HG03045 (cell line): ENCODE measurements around the gene DNHD1.

ENCODE experiments used
- ATAC-seq: cut with Tn5 transposase; IDR thresholded peaks from one replicate; pipeline ENCODE4 v1.9.1; 2021; ENCODE audit warnings: mild to moderate bottlenecking, moderate library complexity; ENCODE audit not compliant: unreplicated experiment

The DNHD1 gene

DNA sequence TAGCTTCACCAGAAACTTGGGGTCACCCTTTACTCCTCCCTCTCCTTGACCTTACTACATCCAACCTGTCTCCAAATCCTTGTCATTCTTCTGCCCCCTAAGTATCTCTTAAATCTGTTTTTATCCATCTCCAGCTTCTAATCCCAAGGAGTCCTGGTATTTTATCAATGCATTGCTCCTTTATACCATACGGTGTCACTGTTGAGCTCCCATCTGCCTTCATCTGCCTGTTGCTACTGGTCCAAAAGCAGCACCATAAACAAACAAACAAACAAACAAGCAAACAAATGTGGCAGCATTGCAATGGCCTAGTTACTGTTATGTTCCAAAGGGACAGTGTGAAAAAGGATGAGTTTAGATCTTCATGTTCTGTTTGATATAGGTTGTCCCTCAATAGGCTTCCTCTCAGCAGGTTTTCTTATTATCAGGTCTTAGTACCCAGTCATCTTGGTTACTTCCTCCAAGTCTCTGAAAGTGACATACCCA lies 34.2 kb downstream of the DNHD1 start:
- no peak for ATAC-seq

DNA sequence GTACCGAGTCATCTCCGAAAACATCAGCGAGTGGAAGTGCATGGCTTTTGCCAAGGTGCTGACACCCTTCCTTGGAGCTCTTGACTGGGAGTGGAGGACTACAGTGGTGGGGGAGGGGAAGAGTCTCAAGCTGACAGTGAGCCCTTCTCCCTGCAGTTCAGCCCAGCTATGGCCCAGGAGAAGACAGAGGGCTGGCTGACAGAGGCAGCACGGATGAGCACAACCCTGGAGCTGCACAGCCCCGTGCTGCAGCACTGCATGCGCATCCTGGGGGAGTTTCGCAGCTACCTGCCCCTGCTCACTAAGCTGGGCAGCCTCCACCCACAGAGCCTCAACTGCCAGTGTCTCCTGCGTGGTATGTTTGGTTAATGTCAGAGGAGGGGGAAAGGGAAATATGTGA lies 41.4 kb downstream of the DNHD1 start:
- ATAC-seq, result no peak

DNA sequence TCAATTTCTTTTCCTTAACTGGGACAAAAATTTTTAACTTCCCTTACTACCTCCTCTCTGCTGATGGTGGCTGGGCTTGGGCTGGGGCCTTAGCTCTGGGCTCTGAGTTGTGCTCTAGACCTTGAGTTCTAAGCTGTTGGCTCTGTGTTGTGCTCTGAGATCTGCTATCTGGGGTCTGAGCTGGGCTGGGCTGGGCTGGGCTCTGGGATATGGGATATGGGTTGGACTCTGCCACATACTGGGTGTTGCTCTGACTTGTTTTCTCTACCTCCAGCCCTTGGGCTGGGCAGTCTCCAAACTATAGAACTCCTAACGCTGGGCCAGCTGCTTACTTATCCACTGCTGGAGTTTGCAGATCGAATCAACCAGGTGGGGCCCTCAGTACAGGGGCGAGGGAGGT lies 41.9 kb downstream of the DNHD1 start:
- no peak for ATAC-seq

DNA sequence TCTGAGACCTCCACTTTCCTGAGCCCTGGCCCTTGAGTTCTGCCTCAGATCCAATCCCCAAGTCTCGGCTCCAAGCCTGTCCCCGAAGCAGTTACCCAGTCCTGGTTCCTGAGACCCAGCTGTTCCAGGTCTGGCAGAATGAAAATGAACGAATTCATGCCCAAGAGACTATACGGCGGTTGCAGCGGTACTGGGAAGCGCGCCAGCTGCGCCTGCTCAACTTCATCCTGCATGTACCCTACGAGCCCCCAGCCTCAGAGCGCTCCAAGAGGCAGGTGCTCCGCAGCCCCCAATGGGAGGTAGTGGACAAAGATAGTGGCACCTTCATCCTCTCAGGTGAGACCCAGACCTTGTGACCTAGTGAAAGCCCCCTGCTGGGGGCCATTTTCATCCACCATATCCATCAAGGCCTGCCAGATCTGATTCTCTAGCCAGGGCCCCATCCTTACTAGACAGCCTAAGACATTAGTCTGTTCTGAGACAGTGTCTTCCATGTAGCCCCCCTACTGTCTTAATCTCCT lies 42.7 kb downstream of the DNHD1 start:
- ATAC-seq, result no peak

DNA sequence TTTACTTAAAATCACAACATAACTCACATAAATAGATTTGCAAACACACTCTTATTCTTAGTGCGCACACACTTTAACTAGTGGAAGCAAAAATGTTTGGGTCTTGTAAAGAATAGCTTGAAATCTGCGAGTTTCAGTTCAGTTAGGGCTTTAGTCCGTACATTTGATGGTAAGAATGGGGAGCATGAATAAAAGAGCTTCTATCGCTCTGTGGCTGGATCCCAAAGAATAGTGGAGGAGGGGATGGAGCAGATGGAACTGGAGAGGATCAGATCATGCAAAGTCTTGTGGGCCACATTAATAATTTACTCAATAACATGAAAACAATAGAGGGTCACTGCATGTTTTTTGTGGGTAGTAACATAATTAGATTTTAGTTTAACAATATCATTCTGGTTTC lies 44.3 kb downstream of the DNHD1 start:
- ATAC-seq, result no peak

DNA sequence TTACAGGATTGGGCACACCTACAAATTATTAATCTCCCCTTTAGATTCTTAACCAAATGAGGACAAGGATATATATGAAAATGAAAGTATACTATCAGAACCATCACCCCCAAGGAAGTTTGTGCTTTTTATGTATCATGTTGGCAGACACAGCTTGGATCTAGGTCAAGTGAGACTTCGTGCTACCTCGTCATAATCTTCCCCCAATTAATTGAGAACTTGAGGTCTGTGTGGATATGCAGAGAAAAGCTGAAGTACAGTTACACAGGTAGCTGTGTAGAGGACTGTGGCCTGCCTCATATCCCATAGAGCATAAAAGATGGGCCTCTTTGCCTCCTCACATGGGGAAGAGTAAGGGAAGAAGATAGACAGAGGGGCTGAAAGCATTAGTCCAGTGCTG lies 45.6 kb downstream of the DNHD1 start:
- ATAC-seq, result no peak

DNA sequence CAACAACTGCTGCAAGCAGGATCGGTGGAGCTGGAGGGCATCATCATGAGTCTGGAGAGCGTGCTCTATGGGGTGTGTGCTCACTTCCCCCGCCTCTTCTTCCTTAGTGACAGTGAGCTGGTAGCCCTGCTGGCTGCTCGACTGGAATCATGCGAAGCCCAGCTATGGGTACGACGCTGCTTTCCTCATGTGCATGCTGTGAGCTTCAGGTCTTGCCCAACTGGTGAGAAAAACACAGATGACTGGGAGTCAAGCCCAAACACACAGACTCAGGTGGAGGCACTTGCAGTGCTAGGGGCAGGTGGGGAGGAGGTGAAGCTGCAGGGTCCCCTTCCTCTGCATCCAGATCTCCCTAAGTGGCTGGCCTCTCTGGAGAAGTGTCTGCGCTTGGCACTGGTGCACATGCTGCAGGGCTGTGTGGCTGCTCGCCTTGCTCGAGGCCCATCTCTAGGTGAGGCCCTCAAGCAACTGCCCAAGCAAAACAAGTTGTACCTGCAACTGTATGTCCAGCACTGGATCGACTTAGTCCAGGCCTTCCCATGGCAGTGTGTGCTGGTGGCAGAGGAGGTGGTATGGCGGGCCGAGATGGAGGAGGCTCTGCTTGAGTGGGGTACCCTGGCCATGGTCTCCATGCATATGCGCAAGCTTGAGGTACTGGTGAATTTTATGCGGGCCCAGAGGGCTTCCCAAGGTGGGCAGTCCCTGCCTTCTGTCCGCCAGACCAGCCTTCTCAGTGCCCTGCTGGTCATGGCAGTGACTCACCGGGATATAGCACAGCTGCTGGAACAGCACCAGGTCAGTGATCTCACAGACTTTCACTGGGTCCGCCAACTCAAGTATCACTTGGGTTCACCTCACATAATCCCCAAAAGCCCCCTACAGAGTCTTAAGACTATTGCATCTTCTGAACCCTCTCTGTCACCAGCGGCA lies 48.1 kb downstream of the DNHD1 start:
- ATAC-seq, result no peak

DNA sequence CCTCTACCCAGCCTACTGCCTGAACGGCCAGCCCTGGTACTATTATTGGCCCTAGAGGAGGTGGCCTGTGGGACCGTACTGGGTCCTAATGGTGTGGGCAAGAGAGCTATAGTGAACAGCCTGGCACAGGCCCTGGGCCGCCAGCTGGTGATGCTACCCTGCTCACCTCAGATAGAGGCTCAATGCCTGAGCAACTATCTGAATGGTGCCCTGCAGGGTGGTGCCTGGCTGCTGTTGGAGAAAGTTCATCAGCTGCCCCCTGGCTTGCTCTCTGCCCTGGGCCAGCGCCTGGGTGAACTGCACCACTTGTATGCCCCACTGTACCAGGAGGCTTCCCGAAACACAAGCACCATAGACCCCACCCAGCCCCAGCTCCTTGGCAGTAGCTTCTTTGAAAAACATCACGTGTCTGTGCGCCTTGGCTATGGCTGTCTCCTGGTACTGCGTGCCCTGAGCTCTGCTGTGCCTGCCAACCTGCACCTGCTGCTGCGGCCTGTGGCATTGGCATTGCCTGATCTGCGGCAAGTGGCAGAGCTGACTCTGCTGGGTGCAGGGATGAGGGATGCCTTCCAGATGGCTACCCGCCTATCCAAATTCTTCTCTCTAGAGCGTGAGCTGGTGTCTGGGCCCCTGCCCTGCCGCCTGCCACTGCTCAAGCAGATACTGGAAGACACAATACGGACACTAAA lies 49.0 kb downstream of the DNHD1 start:
- ATAC-seq, result no peak

DNA sequence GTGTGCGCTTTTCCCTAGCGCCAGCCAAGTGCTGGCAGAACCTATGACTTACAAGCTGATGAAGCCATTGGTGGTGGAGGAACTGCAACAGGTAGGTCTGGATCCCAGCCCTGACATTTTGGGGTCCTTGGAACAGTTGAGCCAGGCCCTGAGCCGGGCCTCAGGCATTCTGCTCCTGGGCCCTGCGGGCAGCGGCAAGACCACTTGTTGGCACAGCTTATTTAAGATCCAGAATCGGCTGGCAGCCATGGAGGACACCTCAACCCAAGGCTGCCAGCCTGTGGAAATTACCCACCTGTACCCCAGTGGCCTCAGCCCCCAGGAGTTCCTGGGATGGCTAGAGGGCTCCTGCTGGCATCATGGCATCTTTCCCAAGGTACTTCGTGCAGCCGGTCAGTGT lies 49.7 kb downstream of the DNHD1 start:
- ATAC-seq, result no peak

DNA sequence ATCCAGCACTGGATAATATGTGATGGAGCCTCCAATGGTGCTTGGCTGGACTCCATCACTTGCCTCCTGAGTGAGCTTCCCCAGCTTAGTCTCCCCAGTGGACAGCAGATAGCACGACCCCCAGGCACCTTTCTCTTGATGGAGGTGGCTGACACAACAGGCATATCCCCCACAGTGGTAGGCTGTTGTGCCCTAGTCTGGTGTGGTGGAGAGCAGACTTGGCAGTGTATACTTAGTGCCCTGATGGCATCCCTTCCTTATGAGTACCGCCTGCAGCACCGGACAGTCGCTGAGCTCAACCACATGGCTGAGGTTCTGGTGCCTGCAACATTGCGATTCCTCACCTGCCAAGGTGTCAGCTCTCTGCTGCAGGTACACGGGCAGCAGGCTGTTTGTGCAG lies 50.1 kb downstream of the DNHD1 start:
- ATAC-seq, result no peak

DNA sequence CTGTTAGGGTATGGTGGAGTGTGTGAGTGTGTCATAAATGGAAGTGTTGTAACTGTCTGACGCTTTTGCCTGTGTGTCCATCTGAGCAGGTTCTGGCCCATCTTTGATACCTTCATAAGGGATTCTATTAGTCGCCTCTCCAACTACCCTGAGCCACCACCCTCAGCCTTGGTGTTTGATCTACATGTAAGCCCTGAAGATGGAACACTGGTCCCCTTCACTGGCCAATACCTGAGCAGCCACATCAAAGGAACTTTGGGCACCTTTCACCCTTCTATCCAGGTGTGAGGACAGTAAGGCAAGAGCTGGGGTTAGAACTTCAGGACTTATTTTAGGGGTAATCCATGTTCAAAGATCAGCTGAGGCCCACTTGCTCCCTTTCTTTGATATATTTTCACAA lies 51.0 kb downstream of the DNHD1 start:
- no peak for ATAC-seq

DNA sequence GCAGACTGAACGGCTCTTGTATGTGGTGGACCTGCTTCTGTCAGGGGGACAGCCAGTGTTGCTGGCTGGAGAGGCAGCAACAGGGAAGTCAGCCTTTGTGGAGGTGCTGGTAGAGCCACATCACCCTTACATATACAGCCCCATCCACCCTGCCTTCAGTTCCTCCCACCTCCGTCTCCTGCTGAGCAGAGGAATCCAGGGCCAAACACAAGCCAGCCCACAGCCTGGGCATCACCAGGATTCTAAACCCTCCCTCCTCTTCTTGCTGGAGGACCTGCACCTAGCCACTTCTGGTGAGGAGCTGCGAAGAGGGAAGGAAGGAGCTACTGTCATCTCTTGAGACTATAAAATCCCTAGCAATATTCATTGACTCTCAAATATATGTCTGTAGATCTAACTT lies 51.6 kb downstream of the DNHD1 start:
- no peak for ATAC-seq

DNA sequence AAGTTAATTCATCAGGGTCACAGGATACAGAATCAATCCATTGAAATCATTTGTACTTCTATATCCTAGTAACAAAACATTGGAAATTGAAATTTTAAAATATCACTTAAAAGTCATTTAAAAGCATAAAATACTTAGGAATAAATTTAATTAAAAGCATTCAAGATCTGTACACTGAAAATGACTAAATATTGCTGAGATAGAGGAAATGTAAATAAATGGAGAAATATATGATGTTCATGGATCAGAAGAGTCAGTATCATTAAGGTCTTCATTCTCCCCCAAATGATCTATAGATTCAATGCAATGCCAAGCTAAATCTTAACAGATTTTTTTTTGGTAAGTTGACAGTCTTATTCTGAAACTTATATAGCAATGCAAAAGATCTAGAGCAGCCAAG lies 56.6 kb downstream of the DNHD1 start:
- no peak for ATAC-seq

DNA sequence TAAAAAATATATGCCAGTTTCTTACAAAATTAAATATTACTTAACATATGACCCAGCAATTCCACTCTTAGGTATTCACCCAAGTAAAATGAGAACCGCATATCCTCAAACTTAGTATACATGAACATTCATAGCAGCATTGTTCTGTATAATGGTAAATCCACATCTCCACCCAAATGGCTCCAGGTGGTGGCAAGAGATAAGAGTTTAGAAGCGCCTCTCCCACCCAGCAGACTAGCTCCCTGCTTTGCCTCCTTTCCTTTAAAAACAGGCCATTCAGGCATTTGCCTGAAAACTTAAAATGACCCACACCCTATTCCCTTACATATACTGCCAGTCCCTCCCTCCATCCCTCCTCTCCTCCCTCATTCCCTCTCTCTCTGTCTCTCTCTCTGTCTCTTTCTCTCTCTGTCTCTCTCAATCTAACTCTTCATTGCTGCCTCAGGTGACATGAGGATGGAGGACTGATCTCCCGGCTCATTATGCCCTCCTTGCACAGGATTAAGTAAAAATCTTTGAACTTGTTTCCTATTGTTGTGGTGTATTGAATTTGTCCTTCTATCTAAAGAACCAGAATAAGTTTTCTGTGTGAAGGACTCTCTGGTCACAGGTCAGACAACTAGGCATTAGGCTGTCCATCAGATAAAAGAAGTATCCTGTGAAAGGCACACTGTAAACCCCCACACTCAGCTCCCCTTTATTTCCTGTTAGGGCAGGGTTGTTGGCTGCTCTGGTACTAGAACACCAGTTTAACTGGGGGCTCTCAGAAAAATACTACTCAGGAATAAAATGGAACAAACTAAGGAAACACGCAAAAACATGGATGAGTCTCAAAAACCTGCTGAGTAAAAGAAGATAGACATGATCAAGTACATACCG lies 58.0 kb downstream of the DNHD1 start:
- no peak for ATAC-seq

DNA sequence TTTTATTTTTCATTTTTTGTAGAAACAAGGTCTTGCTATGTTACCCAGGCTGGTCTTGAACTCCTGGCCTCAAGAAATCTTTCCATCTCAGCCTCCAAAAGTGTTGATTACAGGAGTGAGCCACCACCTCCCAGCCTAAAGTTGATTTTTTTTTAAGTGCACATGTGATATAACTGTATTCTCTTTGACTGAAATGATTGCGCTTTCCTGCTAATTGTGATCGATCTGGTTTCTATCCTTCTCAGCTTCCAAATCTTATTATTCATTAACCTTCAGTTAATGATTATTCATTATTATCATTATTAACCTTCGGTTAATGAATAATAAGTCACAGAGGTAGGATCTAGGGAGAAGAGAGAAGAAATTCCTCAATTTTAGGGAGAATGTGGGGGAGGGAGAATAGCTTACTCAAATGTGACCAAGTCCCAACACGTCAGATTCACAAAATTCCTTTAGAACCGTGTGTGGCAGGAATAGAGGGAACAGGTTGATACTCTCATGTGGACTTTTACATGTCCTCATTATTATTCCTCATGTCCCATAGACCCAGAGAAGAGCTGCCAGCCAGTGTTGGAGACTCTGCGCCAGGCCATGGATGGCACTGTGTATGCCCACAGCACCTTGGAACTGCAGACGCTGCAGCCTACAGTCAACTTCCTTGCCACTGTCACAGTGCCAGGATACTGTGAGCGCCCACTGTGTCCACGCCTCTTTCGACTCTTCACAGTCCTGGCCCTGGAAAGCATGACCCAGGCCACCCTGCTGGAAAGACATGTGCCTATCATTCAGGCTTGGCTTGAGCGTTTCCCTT lies 59.3 kb downstream of the DNHD1 start:
- no peak for ATAC-seq

DNA sequence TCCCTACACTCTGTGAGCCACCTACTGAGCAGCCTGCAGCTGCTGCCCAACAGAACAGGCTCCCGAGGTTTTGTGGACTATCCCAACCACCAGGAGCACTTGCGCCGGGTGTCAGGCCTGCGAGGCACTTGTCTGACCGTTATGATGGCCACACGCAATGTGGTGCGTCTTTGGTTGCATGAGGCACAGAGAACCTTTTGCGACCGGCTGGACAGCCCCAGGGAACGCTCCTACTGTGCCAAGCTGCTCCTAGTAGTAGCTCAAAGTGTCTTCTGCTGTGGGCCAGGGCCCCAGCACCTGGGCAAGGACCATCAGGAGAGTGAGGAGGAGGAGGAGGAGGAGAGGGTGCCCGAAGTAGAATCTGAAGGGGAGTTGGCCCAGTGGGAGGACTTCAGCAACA lies 60.0 kb downstream of the DNHD1 start:
- ATAC-seq, result no peak

DNA sequence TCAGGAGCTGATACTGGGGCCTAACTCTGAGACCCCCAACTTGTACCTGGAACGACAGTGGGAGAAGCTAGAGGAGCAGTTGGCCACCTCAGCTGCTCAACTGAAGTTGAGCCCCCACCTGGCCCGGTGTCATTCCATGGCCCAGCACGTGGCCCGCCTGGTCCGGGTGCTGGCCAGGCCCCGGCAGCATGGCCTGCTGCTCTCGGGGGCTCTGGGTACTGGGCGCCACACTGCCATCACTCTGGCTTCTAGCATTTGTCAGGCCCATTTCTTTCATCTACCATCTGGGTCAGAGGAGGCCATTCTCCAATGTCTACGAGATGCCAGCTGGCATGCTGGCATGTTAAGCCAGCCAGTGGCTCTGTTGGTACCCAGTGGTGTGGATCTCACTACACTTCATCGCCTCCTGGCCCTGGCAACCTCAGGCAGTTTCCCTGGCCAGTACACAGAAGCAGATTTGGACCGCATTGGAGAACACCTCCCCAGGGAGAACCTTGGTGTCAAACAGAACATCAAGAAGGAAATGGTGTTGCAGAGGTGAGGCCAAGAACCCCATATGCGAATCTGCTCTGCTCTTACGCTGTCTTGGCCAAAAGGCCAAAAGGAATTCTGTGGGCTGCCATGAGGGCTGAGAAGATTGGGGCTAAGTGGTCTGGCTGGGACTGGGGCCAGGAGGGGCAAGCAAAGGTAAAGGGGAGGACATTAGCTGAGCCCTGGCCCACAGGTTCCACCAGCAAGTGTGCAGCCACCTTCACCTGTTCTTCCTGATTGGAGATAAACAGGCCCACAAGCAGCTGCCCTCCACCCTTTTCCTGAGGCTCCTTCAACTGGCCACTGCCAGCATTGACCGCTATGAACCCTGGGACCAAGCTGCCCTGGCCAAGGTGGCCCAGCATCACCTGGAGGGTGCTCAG lies 60.9 kb downstream of the DNHD1 start:
- no peak for ATAC-seq

DNA sequence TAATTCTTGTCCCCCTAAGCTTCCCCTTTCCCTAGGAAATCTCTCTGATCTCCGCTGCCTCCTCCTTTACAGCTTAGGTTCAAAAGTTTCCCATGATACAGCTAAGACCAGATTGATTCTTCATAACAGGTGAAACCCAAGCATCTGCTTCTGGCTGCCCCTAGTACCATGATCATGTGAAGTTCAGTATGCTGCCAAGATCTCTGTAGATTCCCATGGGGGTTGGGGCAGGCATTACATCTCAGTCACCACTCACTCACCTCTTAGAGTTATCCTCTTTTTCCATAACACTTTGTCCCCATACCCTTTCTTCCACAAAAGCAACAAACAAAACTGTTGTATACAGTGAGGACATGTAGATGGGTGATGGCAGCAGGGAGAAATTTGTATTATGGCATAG lies 62.3 kb downstream of the DNHD1 start:
- no peak for ATAC-seq

DNA sequence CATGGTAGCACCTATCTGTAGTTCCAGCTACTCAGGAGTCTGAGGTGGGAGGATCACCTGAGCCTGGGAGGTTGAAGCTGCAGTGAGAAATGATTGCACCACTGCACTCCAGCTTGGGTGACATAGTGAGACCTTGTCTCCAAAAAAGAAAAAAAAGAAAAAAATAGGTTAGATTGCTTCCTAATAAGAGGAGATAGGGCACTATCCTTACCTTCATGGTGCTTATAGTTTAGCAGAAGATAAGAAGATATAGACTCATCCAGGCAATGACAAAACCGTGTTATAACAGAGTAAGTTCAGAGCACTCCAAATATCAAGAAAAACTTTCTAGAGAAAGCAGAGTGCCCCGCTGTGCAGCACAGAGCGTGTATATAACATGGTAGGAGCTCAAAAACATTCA lies 64.2 kb downstream of the DNHD1 start:
- ATAC-seq, result no peak
